ENCODE data around the gene RFC2.

RFC2 gene

GRCh38 chr7:74193913-74194312, 60.3 kb downstream of the RFC2 start:
- no peak for DNase-seq (ENCODE audit: extremely low read depth in 1 of 2, low read depth in 1 of 2)

- no peak for DNase-seq (ENCODE audit: extremely low read depth in 1 of 2, low read depth in 1 of 2)
These were observed 61.1 kb downstream of the RFC2 start for GRCh38 chr7:74193054-74193453.

- DNase-seq (ENCODE audit: extremely low read depth in 1 of 2, low read depth in 1 of 2), result no peak
These were observed 63.0 kb downstream of the RFC2 start for GRCh38 chr7:74191231-74191630.

- no peak for DNase-seq (ENCODE audit: extremely low read depth in 1 of 2, low read depth in 1 of 2)
These were observed 63.9 kb downstream of the RFC2 start for GRCh38 chr7:74190259-74190658.

- no peak for DNase-seq (ENCODE audit: extremely low read depth in 1 of 2, low read depth in 1 of 2)
These were observed 66.1 kb downstream of the RFC2 start for GRCh38 chr7:74187915-74188675.

GRCh38 chr7:74185636-74186035, 68.6 kb downstream of the RFC2 start:
- DNase-seq (ENCODE audit: extremely low read depth in 1 of 2, low read depth in 1 of 2), result no peak

- DNase-seq (ENCODE audit: extremely low read depth in 1 of 2, low read depth in 1 of 2), result no peak
These were observed 69.2 kb downstream of the RFC2 start for GRCh38 chr7:74185016-74185415.

GRCh38 chr7:74183653-74184450, 70.3 kb downstream of the RFC2 start:
- no peak for DNase-seq (ENCODE audit: extremely low read depth in 1 of 2, low read depth in 1 of 2)

- no peak for DNase-seq (ENCODE audit: extremely low read depth in 1 of 2, low read depth in 1 of 2)
These were observed 71.1 kb downstream of the RFC2 start for GRCh38 chr7:74183142-74183541.

GRCh38 chr7:74182453-74183090, 71.6 kb downstream of the RFC2 start:
- no peak for DNase-seq (ENCODE audit: extremely low read depth in 1 of 2, low read depth in 1 of 2)

- no peak for DNase-seq (ENCODE audit: extremely low read depth in 1 of 2, low read depth in 1 of 2)
These were observed 72.4 kb downstream of the RFC2 start for GRCh38 chr7:74181821-74182220.
